Putamen (tissue), 1 donor: ENCODE results near the gene VMO1.

ENCODE experiments used
- DNase-seq: peaks from one replicate; pipeline ENCODE4 v3.0.0-alpha.2; 2016; ENCODE audit warnings: low spot score

Gene VMO1

GRCh38 chr17:4759776-4760236 is 26.4 kb downstream of the VMO1 start:
- DNase-seq: no peak

GRCh38 chr17:4753392-4753791 is 32.8 kb downstream of the VMO1 start:
- DNase-seq: no peak

GRCh38 chr17:4751932-4752331 is 34.2 kb downstream of the VMO1 start:
- no peak for DNase-seq

GRCh38 chr17:4750606-4751005 is 35.6 kb downstream of the VMO1 start:
- DNase-seq: no peak

- no peak for DNase-seq
These were observed 37.5 kb downstream of the VMO1 start for GRCh38 chr17:4748686-4749085.

GRCh38 chr17:4747847-4748246 is 38.3 kb downstream of the VMO1 start:
- DNase-seq: peak; percentile 39

- no peak for DNase-seq
These were observed 40.9 kb downstream of the VMO1 start for GRCh38 chr17:4744999-4745969.

GRCh38 chr17:4743898-4744297 is 42.3 kb downstream of the VMO1 start:
- DNase-seq: no peak

- DNase-seq: no peak
These were observed 42.9 kb downstream of the VMO1 start for GRCh38 chr17:4743216-4743615.

GRCh38 chr17:4742629-4743028 is 43.5 kb downstream of the VMO1 start:
- DNase-seq: no peak

GRCh38 chr17:4742133-4742532 is 44.0 kb downstream of the VMO1 start:
- no peak for DNase-seq

GRCh38 chr17:4741544-4741943 is 44.6 kb downstream of the VMO1 start:
- DNase-seq: no peak

GRCh38 chr17:4740584-4740983 is 45.6 kb downstream of the VMO1 start:
- no peak for DNase-seq

GRCh38 chr17:4740025-4740351 is 46.2 kb downstream of the VMO1 start:
- DNase-seq: no peak

GRCh38 chr17:4739122-4740024 is 46.8 kb downstream of the VMO1 start, which contains the start of the genes CXCL16 and ZMYND15:
CXCL16 (minus strand) TSS chr17:4739928; CDS start chr17:4739339, 589 bp downstream.
ZMYND15 (plus strand) TSS chr17:4739833; CDS start chr17:4740549, 716 bp downstream.
- no peak for DNase-seq

GRCh38 chr17:4738136-4739121 is 47.7 kb downstream of the VMO1 start:
- DNase-seq: no peak

GRCh38 chr17:4735876-4736651 is 50.1 kb downstream of the VMO1 start:
- no peak for DNase-seq
